RWPE1 (cell line): ENCODE data around the gene CEACAM16.
"Not testable (repeated sequence)": the region's sequence is repeated elsewhere in the genome, so short reads cannot be mapped to it uniquely, and the experiment has no call there.

Experiments
- CTCF ChIA-PET: fragments of 350-600 bp; sonication (Branson Sonifier 250); formaldehyde crosslinking; extraction: SDS; loops from one replicate; lab custom pipeline; 2021; lab: Yijun Ruan, JAX
- POLR2A ChIA-PET: fragments of 400-600 bp; formaldehyde crosslinking; extraction: SDS; loops from one replicate; lab custom pipeline; 2020; ENCODE audit warnings: antibody characterized with exemption; ENCODE audit not compliant: low non-redundant PET; lab: Yijun Ruan, JAX
- DNase-seq: peaks from one replicate; pipeline ENCODE4 v3.0.0; 2012; ENCODE audit warnings: low spot score
- H3K27ac ChIP-seq: fragments of 450-650 bp; 2 replicates; pipeline ENCODE4 v1.5.1; 2017
- TF ChIP-seq, protein P1 (sequence below): fragments of 450-650 bp; conservative IDR thresholded peaks from 2 replicates; pipeline ENCODE4 v1.5.1; 2017; ENCODE audit warnings: low read depth, mild to moderate bottlenecking

CEACAM16 gene

GRCh38 chr19:44712864-44713515 is 14.0 kb downstream of the CEACAM16 start:
- CTCF ChIA-PET = interaction anchor here (0.6 to 1.1 kb wide), 2 partner anchors 11 to 190 kb away, joined by 3 to 4 read pairs; no protein-coding TSS in a partner anchor
- POLR2A ChIA-PET = no interaction called here

GRCh38 chr19:44714597-44715169 is 15.7 kb downstream of the CEACAM16 start:
- ChIA-PET POLR2A (no interaction called here), CTCF (interaction anchor here (0.6 to 2.0 kb wide), 4 partner anchors 10 to 144 kb away, joined by 3 to 7 read pairs (median 4); no protein-coding TSS in a partner anchor)
- DNase-seq = no peak
- TF ChIP-seq, protein P1, sequence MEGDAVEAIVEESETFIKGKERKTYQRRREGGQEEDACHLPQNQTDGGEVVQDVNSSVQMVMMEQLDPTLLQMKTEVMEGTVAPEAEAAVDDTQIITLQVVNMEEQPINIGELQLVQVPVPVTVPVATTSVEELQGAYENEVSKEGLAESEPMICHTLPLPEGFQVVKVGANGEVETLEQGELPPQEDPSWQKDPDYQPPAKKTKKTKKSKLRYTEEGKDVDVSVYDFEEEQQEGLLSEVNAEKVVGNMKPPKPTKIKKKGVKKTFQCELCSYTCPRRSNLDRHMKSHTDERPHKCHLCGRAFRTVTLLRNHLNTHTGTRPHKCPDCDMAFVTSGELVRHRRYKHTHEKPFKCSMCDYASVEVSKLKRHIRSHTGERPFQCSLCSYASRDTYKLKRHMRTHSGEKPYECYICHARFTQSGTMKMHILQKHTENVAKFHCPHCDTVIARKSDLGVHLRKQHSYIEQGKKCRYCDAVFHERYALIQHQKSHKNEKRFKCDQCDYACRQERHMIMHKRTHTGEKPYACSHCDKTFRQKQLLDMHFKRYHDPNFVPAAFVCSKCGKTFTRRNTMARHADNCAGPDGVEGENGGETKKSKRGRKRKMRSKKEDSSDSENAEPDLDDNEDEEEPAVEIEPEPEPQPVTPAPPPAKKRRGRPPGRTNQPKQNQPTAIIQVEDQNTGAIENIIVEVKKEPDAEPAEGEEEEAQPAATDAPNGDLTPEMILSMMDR = no peak
- H3K27ac ChIP-seq = no peak overlapping the region

More at GRCh38 chr19:44712864-44713515, 14.0 kb downstream of the CEACAM16 start:
- no peak overlapping the region for H3K27ac ChIP-seq
- DNase-seq = no peak
- TF ChIP-seq, protein P1 = no peak

GRCh38 chr19:44717603-44718002 is 18.7 kb downstream of the CEACAM16 start:
- no peak overlapping the region for H3K27ac ChIP-seq
- ChIA-PET CTCF (interaction anchor here (1.0 kb wide), 1 partner anchor 127 kb away, joined by 6 read pairs; no protein-coding TSS in a partner anchor), POLR2A (no interaction called here)
- no peak for DNase-seq
- TF ChIP-seq, protein P1 = no peak

GRCh38 chr19:44718441-44719261 is 19.7 kb downstream of the CEACAM16 start:
- TF ChIP-seq, protein P1 = no peak
- CTCF ChIA-PET = no interaction called here
- H3K27ac ChIP-seq = peak overlapping the region; percentile 56
- POLR2A ChIA-PET = no interaction called here
- DNase-seq = no peak

- ChIA-PET CTCF (no interaction called here), POLR2A (no interaction called here)
- TF ChIP-seq, protein P1 = no peak
- peak overlapping the region; percentile 56 for H3K27ac ChIP-seq
- no peak for DNase-seq
Observed at GRCh38 chr19:44719262-44719701, 20.3 kb downstream of the CEACAM16 start.

DNA sequence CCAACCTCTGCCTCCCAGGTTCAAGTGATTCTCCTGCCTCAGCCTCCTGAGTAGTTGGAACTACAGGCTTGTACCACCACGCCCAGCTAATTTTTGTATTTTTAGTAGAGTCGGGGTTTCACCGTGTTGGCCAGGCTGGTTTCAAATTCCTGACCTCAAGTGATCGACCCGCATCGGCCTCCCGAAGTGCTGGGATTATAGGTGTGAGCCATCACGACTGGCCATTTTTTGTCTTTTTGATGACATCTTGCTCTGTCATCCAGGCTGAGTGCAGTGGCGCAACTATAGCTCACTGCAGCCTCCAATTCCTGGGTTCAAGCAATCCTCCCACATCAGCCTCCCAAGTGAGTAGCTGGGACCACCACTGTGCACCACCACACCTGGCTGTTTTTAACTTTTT is 21.4 kb downstream of the CEACAM16 start:
- H3K27ac ChIP-seq, DNase-seq, POLR2A ChIA-PET: not testable (repeated sequence)
- CTCF ChIA-PET = interaction anchor here (5.4 kb wide), 1 partner anchor 49 kb away, joined by 106 read pairs; no protein-coding TSS in a partner anchor
